Common myeloid progenitor, CD34-positive (primary cell): Measurements from ENCODE around the gene CENPV. TPM values are rescaled to one million over a fixed set of nuclear protein-coding genes. Genes with fewer than 3 reads are reported as not detected.
"Not testable (repeated sequence)": the region's sequence is repeated elsewhere in the genome, so short reads cannot be mapped to it uniquely, and the experiment has no call there.

ENCODE experiments used
- CTCF ChIA-PET: fragments of 350-600 bp; sonication (Branson Sonifier 250); formaldehyde crosslinking; loops from one replicate; lab custom pipeline; 2021; ENCODE audit warnings: antibody characterized with exemption; lab: Charles Lee
- POLR2A ChIA-PET: fragments of 350-600 bp; sonication (Branson Sonifier 250); formaldehyde crosslinking; loops from one replicate; lab custom pipeline; 2021; ENCODE audit warnings: antibody characterized with exemption; lab: Charles Lee
- DNase-seq, 3 donors: peaks; one replicate each; pipeline versions ENCODE4 v3.0.0 to v3.0.0-alpha.2; 2013
- H3K27ac ChIP-seq, 2 experiments: 1 replicate in 1 of 2; 2 replicates in 1 of 2; pipeline ENCODE4 v1.7.0; 2013; ENCODE audit warnings: inconsistent platforms in 2 of 2, low read length in 2 of 2, mild to moderate bottlenecking in 2 of 2, low read depth in 1 of 2, moderate library complexity in 1 of 2; ENCODE audit not compliant: severe bottlenecking in 2 of 2, insufficient read depth in 1 of 2, poor library complexity in 1 of 2
- H3K27me3 ChIP-seq, 5 experiments: replicated peaks in 2 of 5; 1 replicate in 3 of 5; 2 replicates in 2 of 5; pipeline versions ENCODE4 v1.6.1 to v1.7.0; 2013; ENCODE audit warnings: low read length in 4 of 5, mild to moderate bottlenecking in 2 of 5, moderate library complexity in 2 of 5, inconsistent platforms in 1 of 5; ENCODE audit not compliant: insufficient read depth in 5 of 5, control insufficient read depth in 4 of 5
- H3K36me3 ChIP-seq, 4 experiments: 1 replicate in 2 of 4; 2 replicates in 2 of 4; pipeline versions ENCODE4 v1.6.1 to v1.7.0; 2013; ENCODE audit warnings: low read length in 3 of 4, control low read depth in 1 of 4, mild to moderate bottlenecking in 1 of 4; ENCODE audit not compliant: control insufficient read depth in 4 of 4, insufficient read depth in 4 of 4
- H3K4me1 ChIP-seq, 4 experiments: 1 replicate in 3 of 4; 2 replicates in 1 of 4; pipeline versions ENCODE4 v1.6.1 to v1.7.1; 2013; ENCODE audit warnings: low read length in 3 of 4, mild to moderate bottlenecking in 3 of 4, control low read depth in 1 of 4, inconsistent platforms in 1 of 4, moderate library complexity in 1 of 4; ENCODE audit not compliant: control insufficient read depth in 4 of 4, insufficient read depth in 4 of 4; ENCODE audit errors: control extremely low read depth in 1 of 4
- H3K4me3 ChIP-seq, 7 experiments: 1 replicate in 4 of 7; 2 replicates in 3 of 7; pipeline versions ENCODE4 v1.5.1 to v1.7.0; 2013; ENCODE audit warnings: mild to moderate bottlenecking in 7 of 7, low read length in 6 of 7, moderate library complexity in 6 of 7, inconsistent platforms in 2 of 7, low read depth in 2 of 7, control low read depth in 1 of 7; ENCODE audit not compliant: insufficient read depth in 4 of 7, control insufficient read depth in 1 of 7; ENCODE audit errors: extremely low read depth in 1 of 7
- H3K9me3 ChIP-seq, 5 experiments: 1 replicate in 4 of 5; 2 replicates in 1 of 5; pipeline versions ENCODE4 v1.6.1 to v1.7.1; 2013; ENCODE audit warnings: low read length in 4 of 5, mild to moderate bottlenecking in 2 of 5, inconsistent platforms in 1 of 5, low read depth in 1 of 5, moderate library complexity in 1 of 5; ENCODE audit not compliant: control insufficient read depth in 4 of 5, insufficient read depth in 2 of 5; ENCODE audit errors: control extremely low read depth in 1 of 5
- WGBS: methylation state at CpG from one replicate; pipeline ENCODE4 v1.1.5; 2013; ENCODE audit not compliant: insufficient coverage; 5-methylcytosine and 5-hydroxymethylcytosine counted together
- polyA plus RNA-seq: library from polyadenylated mRNA; unstranded; fragments of 120-200 nt; gene quantifications from one replicate; pipeline ENCODE4 v1.2.1, GENCODE V29; 2013

The CENPV gene
- polyA plus RNA-seq: 28.5 TPM

DNA sequence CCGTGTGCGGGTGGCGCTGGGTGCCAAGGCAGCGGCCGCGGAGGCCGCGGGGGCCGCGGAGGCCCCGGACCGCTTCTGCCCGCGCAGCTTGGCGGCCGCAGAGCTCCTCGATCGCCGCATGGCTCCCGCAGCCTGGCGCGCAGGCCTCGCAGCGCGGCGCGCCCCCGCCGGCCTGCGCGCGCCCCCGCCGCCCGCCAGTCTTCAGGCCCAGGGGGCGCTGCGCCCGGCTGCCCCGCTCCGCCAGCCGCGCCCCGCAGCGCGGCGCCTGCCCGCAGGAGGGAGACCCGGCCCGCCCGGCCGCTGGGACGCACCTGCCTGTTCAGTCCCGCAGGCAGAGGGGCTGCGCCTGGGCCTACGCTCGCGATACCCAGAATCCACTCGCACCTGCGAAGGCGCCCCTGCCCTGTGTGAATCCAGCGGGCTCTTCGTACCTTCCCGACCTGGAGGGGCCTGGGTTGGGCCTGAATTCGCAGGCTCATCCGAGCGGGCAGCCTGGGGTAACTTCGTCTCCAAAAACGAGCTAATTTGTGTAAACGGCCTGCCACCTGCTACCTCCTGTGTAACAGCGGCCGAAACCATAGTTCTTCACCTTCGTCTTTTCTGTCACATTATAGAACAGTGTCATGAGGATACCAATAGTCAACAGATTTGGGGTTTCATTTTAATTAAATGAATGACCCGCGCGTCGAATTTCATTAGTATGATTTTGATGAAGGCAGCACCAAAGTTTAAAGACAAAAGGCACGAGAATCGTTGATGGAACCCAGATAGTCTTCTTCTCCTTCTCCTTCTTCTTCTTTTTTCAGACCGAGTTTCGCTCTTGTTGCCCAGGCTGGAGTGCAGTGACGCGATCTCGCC, at the start of gene CENPV:
TSS of gene CENPV (minus strand) at position 153 of the 858 bp plus-strand sequence. CDS start at position 120, 33 bp downstream.
- Histone ChIP-seq H3K27me3 (peaks cover 0 to 7% (median 0%) of the 10 kb centered on the region in 5 experiments), H3K4me1 (peaks cover 0 to 20% (median 17%) of the 10 kb centered on the region in 4 experiments), H3K4me3 (peak within 1 kb of the TSS; percentile 58 to 83 (median 71)), H3K27ac (no peak within 1 kb of the TSS), H3K36me3 (peaks cover 0 to 14% (median 6%) of the 10 kb centered on the region in 4 experiments), H3K9me3 (no peaks in the 10 kb centered on the region)
- CTCF ChIA-PET: interaction anchor here (0.6 to 2.4 kb wide), 8 partner anchors 11 to 137 kb away, joined by 3 to 11 read pairs (median 3); partner anchors contain the start of gene TRPV2
- 16% methylated on average over 52 of the region's 83 CpGs for WGBS
- peak; percentile 69 to 81 (median 75) for DNase-seq
- POLR2A ChIA-PET: interaction anchor here (1.2 to 1.4 kb wide), 2 partner anchors 27 to 62 kb away, joined by 3 to 7 read pairs; partner anchors contain the start of genes TRPV2 and UBB

DNA sequence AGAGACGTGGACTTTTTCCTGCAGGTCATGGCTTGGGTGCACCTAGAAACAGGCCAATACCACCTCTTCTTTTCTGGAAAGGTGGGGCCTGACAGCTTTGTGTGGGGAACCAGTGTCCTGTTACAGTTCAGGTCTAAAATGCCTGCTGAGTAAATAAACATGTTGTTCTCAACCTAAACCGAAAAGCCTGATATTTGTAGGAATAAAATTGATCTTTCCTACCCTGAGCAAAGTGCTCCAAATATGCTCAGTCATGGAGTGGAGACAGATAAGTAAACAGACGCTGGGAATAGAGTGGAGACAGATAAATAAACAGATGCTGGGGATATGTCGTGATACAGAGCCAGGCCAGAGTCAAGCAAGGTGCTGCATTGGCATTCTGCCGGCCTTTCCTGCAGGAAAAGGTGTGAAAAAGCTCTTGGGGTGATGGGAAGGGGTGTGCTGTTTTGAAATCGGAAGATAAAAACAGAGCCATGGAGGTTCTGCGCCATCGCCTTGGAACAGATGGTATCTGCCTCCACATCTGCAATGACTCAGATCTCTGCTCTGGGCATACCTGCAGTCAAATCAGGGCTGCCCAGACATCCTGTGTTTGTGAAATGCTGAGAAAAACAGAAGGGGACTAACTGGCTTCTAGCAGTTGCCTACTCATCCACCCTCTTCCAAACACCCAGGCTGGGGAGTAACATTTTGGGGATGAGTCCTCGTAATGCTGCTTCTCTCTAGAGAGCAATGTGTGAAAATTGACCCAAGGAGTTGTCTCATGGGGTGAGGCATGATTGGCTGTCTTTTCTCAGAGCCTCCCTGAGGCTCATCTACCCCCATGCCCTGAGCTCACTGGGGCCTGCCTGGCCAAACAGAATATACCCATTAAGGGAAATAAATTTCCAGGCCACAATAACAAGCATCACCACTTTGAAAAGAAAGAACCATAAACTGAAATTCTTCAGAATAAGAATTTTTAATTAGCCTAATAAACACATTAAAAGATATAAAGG, 45.3 kb upstream of the CENPV start:
- Histone ChIP-seq H3K4me3 (no peak overlapping the region), H3K27me3 (no peaks in the 10 kb centered on the region), H3K36me3 (no peaks in the 10 kb centered on the region), H3K9me3 (no peaks in the 10 kb centered on the region), H3K27ac (peak overlapping the region; percentile 68 to 76), H3K4me1 (peaks cover 6 to 45% (median 29%) of the 10 kb centered on the region in 4 experiments)
- 2% methylated on average over 7 of the region's 9 CpGs for WGBS
- ChIA-PET POLR2A (interaction anchor here (0.6 to 1.3 kb wide), 3 partner anchors 17 to 18 kb away, joined by 3 to 4 read pairs (median 3); partner anchors contain the start of genes TRPV2 and UBB), CTCF (interaction anchor here (1.0 to 4.7 kb wide), 3 partner anchors 11 to 16 kb away, joined by 3 to 26 read pairs (median 6); partner anchors contain the start of gene TRPV2)
- DNase-seq: peak; percentile 91 to 99 (median 96)

DNA sequence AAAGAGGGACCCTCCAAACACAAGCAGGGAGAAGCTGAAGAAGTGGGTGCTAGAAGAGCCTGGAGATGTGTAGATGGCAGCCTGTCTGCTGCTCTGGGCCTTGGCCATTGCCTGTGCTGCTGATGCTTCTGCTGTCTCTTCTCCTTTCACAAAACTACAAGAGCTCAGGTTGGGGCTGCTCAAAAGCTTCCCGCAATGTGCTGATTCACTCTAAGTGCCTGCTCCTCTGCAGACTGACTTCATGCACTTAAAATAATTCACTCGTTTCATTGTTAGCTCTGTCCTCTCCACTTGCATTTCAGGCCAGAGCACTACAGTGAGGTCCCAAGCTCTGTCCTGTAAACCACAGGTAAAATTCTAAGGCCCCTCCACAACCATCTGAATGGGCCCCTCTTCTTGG, 43.4 kb upstream of the CENPV start:
- H3K4me1 ChIP-seq: peaks cover 6 to 45% (median 29%) of the 10 kb centered on the region in 4 experiments
- ChIA-PET POLR2A (interaction anchor here (0.7 to 1.6 kb wide), 5 partner anchors 10 to 55 kb away, joined by 3 to 6 read pairs (median 3); partner anchors contain the start of genes TRPV2 and UBB), CTCF (interaction anchor here (1.1 to 4.7 kb wide), 5 partner anchors 9 to 22 kb away, joined by 3 to 26 read pairs (median 4); partner anchors contain the start of gene TRPV2)
- peak overlapping the region in 1 of 2 experiments; percentile 68 for H3K27ac ChIP-seq
- H3K36me3 ChIP-seq, H3K9me3 ChIP-seq, H3K27me3 ChIP-seq: not testable (repeated sequence)
- H3K4me3 ChIP-seq: peak overlapping the region in 1 of 7 experiments; percentile 11
- peak in 2 of 3 donors; percentile 80 to 86 for DNase-seq
- WGBS: 0% methylated on average over 2 of the region's 2 CpGs

DNA sequence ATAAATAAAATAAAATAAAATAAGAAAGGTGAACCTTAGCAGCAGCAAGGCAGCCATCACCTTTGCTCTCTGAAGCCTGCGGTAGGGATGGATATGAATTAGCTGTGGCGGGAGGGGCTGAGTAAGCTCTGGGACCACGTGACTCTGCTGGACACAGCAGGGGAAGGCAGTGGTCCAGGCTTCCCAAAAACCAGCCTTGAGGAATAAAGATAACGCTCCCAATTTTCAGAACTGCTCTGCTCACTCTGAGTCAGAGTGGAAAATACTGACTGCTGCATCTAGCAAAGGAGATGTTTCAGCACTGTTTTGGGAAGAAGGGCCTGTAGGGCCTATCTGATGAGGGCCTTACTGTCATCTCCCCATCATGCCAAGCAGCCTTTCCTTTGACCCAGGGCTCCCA, 42.6 kb upstream of the CENPV start:
- not testable (repeated sequence) for H3K36me3 ChIP-seq, H3K9me3 ChIP-seq, H3K27me3 ChIP-seq, DNase-seq
- Histone ChIP-seq H3K4me1 (peaks cover 6 to 45% (median 29%) of the 10 kb centered on the region in 4 experiments), H3K27ac (peak overlapping the region; percentile 25 to 68), H3K4me3 (peak overlapping the region in 1 of 7 experiments; percentile 13)
- 93% methylated on average over 3 of the region's 4 CpGs for WGBS
- POLR2A ChIA-PET: interaction anchor here (1.1 to 1.6 kb wide), 3 partner anchors 9 to 15 kb away, joined by 3 to 6 read pairs (median 4); partner anchors contain the start of gene UBB
- CTCF ChIA-PET: interaction anchor here (1.1 to 4.7 kb wide), 5 partner anchors 8 to 23 kb away, joined by 3 to 26 read pairs (median 4); partner anchors contain the start of gene TRPV2

DNA sequence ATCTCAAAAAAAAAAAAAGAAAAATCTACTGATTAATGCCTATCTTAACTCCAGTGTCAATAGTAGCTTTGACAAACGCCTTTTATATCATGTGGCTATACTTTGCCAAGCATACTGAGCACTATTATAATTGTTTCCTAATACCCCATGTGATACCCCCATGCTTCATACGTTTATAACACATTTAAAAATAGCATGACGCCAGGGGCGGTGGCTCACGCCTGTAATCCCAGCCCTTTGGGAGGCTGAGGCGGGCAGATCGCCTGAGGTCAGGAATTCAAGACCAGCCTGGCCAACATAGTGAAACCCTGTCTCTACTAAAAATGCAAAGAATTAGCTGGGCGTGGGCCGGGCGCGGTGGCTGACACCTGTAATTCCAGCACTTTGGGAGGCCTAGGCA, 39.2 kb upstream of the CENPV start:
- POLR2A ChIA-PET, H3K36me3 ChIP-seq, H3K27me3 ChIP-seq, H3K9me3 ChIP-seq, H3K27ac ChIP-seq, DNase-seq, H3K4me3 ChIP-seq: not testable (repeated sequence)
- CTCF ChIA-PET: interaction anchor here (0.6 to 0.8 kb wide), 2 partner anchors 21 to 22 kb away, joined by 3 read pairs; no protein-coding TSS in a partner anchor
- WGBS: 100% methylated on average over 7 of the region's 11 CpGs
- H3K4me1 ChIP-seq: peaks cover 0 to 23% (median 14%) of the 10 kb centered on the region in 4 experiments

DNA sequence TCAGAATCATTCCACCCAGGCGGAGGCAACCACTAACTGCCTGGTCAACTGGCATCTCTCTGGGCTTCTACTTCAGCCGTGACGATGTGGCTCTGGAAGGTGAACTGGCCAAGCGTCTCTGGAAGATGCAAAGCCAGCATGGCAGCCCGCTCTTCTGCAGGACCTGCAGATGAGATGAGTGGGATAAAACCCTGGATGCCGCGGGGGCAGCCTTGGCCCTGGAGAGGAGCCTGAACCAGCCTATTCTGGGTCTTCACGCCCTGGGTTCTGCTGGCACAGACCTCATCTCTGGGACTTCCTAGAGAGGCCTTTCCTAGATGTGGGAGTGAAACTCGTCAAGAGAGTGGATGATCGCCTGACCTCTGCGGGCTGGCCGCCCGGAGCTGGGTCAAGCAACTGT, 38.2 kb upstream of the CENPV start:
- H3K27ac ChIP-seq: no peak overlapping the region
- H3K36me3 ChIP-seq: peaks cover 0 to 3% (median 0%) of the 10 kb centered on the region in 4 experiments
- no peaks in the 10 kb centered on the region for H3K27me3 ChIP-seq
- 97% methylated on average over 13 of the region's 13 CpGs for WGBS
- DNase-seq: no peak
- no peak overlapping the region for H3K4me3 ChIP-seq
- no peaks in the 10 kb centered on the region for H3K9me3 ChIP-seq
- peaks cover 0 to 19% (median 10%) of the 10 kb centered on the region in 4 experiments for H3K4me1 ChIP-seq
- POLR2A ChIA-PET: interaction anchor here (0.8 kb wide), 1 partner anchor 24 kb away, joined by 3 read pairs; the partner anchor contains the start of gene TRPV2
- CTCF ChIA-PET: interaction anchor here (3.9 kb wide), 1 partner anchor 23 kb away, joined by 21 read pairs; the partner anchor contains the start of gene TRPV2
